BE2C (cell line): ENCODE data around the gene RBL1.
A peak's percentile ranks its signal among the peaks of the same experiment; 100 is the strongest.
"Not testable (repeated sequence)": the region's sequence is repeated elsewhere in the genome, so short reads cannot be mapped to it uniquely, and the experiment has no call there.

ENCODE experiments used
- DNase-seq: peaks from one replicate; pipeline ENCODE4 v3.0.0-alpha.2; 2020
- H3K27me3 ChIP-seq: fragments of 250-450 bp; sonication (Bioruptor Pico); 2 replicates; pipeline ENCODE4 v1.5.1; 2020; ENCODE audit warnings: mild to moderate bottlenecking
- H3K36me3 ChIP-seq: fragments of 250-450 bp; sonication (Bioruptor Pico); 2 replicates; pipeline ENCODE4 v1.5.1; 2020; ENCODE audit warnings: mild to moderate bottlenecking
- H3K4me1 ChIP-seq: fragments of 250-450 bp; sonication (Bioruptor Pico); 2 replicates; pipeline ENCODE4 v1.5.1; 2020
- H3K4me3 ChIP-seq: 2 replicates; pipeline ENCODE4 v1.5.1; 2011; ENCODE audit warnings: low read depth, low read length
- H3K9me3 ChIP-seq: fragments of 250-450 bp; sonication (Bioruptor Pico); 2 replicates; pipeline ENCODE4 v1.5.1; 2020
- TF ChIP-seq, protein P1 (sequence below): IDR thresholded peaks from 2 replicates; pipeline ENCODE4 v1.5.1; 2012; ENCODE audit warnings: mild to moderate bottlenecking, low read depth, low read length

The RBL1 gene

DNA sequence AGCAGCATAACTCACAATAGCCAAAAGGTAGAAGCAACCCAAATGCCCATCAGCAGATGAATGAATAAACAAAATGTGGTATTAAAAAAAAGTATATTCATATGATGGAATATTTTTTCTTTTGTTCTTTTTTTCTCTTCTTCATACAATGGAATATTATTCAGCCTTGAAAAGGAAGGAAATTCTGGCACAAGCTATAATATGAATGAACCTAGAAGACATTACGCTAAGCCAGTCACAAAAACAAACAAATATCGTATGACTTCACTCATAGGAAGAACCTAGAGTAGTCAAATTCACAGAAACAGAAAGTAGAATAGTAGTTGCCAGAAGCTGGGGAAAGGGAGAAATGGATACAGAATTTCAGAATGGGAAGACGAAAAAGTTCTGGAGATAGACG is 63.7 kb downstream of the RBL1 start:
- no peaks in the 10 kb centered on the region for H3K9me3 ChIP-seq
- no peak overlapping the region for H3K4me3 ChIP-seq
- H3K27me3 ChIP-seq = no peaks in the 10 kb centered on the region
- H3K36me3 ChIP-seq = peaks cover 55% of the 10 kb centered on the region
- H3K4me1 ChIP-seq = no peaks in the 10 kb centered on the region
- TF ChIP-seq, protein P1, sequence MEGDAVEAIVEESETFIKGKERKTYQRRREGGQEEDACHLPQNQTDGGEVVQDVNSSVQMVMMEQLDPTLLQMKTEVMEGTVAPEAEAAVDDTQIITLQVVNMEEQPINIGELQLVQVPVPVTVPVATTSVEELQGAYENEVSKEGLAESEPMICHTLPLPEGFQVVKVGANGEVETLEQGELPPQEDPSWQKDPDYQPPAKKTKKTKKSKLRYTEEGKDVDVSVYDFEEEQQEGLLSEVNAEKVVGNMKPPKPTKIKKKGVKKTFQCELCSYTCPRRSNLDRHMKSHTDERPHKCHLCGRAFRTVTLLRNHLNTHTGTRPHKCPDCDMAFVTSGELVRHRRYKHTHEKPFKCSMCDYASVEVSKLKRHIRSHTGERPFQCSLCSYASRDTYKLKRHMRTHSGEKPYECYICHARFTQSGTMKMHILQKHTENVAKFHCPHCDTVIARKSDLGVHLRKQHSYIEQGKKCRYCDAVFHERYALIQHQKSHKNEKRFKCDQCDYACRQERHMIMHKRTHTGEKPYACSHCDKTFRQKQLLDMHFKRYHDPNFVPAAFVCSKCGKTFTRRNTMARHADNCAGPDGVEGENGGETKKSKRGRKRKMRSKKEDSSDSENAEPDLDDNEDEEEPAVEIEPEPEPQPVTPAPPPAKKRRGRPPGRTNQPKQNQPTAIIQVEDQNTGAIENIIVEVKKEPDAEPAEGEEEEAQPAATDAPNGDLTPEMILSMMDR = no peak
- no peak for DNase-seq

DNA sequence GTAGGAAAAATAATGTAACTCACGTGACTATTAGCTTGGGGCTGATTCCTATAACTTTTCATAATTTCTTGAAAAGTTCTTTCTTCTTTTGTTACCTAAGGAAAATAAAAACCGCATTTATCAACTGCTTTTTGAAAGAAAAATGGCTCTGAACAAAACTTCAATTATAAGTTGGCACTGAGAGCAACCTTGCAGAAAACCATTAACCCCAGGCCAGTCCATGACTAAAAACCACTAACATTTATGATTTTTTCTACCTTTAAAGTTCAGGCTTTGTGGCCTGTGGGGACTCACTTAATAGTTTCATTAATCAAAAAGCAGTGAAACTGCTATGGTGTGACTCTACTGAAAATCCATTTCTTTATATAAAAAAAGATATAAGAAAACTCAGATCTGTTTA is 75.2 kb downstream of the RBL1 start:
- TF ChIP-seq, protein P1 = no peak
- Histone ChIP-seq H3K4me3 (no peak overlapping the region), H3K9me3 (no peaks in the 10 kb centered on the region), H3K27me3 (no peaks in the 10 kb centered on the region), H3K4me1 (no peaks in the 10 kb centered on the region), H3K36me3 (peaks cover 38% of the 10 kb centered on the region)
- DNase-seq = no peak

DNA sequence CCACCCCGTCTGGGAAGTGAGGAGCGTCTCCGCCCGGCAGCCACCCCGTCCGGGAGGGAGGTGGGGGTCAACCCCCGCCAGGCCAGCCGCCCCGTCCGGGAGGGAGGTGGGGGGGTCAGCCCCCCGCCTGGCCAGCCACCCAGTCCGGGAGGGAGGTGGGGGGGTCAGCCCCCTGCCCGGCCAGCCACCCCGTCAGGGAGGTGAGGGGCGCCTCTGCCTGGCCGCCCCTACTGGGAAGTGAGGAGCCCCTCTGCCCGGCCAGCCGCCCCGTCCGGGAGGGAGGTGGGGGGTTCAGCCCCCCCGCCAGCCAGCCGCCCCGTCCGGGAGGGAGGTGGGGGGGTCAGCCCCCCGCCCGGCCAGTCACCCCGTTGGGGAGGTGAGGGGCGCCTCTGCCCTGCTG is 83.2 kb downstream of the RBL1 start:
- not testable (repeated sequence) for H3K27me3 ChIP-seq, H3K4me1 ChIP-seq, H3K4me3 ChIP-seq, H3K9me3 ChIP-seq, DNase-seq
- peaks cover 24% of the 10 kb centered on the region for H3K36me3 ChIP-seq

DNA sequence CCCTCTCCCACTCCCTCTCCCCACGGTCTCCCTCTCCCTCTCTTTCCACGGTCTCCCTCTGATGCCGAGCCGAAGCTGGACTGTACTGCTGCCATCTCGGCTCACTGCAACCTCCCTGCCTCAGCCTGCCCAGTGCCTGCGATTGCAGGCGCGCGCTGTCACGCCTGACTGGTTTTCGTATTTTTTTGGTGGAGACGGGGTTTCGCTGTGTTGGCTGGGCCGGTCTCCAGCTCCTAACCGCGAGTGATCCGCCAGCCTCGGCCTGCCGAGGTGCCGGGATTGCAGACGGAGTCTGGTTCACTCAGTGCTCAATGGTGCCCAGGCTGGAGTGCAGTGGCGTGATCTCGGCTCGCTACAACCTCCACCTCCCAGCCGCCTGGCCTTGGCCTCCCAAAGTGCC is 83.9 kb downstream of the RBL1 start:
- H3K4me3 ChIP-seq, H3K9me3 ChIP-seq, H3K4me1 ChIP-seq, H3K27me3 ChIP-seq: not testable (repeated sequence)
- peak; percentile 10 for DNase-seq
- peaks cover 19% of the 10 kb centered on the region for H3K36me3 ChIP-seq

DNA sequence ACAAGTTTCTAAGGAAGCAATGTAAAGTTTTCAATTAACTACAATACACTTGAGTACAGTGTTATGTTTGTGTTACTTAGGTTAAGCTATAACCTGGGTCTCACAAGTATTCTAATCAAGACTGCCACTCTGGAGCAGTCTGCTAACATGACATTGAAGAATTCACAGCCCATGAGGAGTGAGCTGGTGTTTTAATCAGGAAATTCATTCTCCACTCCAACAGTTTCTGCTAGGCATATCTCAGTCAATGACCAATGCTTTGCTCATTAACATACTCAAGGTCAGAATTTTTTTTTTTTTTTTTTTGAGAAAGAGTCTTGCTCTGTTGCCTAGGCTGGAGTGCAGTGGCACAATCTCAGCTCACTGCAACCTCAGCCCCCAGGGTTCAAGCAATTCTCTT is 84.7 kb downstream of the RBL1 start:
- H3K4me3 ChIP-seq = no peak overlapping the region
- no peak for DNase-seq
- no peaks in the 10 kb centered on the region for H3K4me1 ChIP-seq
- H3K27me3 ChIP-seq = no peaks in the 10 kb centered on the region
- peaks cover 16% of the 10 kb centered on the region for H3K36me3 ChIP-seq
- H3K9me3 ChIP-seq = no peaks in the 10 kb centered on the region
- TF ChIP-seq, protein P1 = no peak

DNA sequence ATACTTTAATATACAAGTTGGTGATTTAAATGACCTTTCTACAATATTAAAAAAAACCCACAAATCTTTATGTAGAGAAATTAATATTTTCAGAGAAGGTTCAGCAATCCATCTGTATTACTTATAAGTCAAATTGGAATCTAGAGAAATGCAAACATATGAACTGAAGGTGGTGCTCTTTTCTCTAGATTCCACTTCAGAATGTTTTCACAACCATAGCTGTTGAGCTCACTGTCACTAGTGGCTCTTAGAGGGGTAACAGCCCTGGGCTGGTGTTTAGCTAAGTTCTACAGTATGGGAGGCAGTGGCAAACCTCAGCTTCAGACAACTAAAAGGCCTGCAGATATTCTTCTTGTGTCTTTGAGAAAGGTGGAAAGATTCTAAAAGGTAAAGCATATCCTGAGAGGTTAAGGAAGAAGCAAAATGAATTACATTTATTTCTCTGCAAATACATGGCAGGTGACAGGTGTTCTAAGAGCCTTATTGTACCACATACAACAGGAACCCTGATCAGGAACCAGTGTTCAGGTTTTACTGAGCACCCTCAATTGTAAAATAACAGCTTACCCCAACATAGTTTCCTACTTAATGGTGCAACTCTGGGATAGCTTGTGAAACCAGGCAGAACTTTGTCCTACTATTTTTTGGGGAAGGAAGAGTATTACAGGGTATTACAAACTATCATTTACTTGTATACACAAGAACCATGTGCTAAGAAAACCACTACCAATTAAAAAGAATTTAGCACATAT is 87.7 kb downstream of the RBL1 start:
- TF ChIP-seq, protein P1 = peak; percentile 16; the same call in 1 of the 2 replicates
- Histone ChIP-seq H3K36me3 (peaks cover 11% of the 10 kb centered on the region), H3K4me1 (no peaks in the 10 kb centered on the region), H3K4me3 (no peak overlapping the region), H3K27me3 (no peaks in the 10 kb centered on the region), H3K9me3 (no peaks in the 10 kb centered on the region)
- no peak for DNase-seq

DNA sequence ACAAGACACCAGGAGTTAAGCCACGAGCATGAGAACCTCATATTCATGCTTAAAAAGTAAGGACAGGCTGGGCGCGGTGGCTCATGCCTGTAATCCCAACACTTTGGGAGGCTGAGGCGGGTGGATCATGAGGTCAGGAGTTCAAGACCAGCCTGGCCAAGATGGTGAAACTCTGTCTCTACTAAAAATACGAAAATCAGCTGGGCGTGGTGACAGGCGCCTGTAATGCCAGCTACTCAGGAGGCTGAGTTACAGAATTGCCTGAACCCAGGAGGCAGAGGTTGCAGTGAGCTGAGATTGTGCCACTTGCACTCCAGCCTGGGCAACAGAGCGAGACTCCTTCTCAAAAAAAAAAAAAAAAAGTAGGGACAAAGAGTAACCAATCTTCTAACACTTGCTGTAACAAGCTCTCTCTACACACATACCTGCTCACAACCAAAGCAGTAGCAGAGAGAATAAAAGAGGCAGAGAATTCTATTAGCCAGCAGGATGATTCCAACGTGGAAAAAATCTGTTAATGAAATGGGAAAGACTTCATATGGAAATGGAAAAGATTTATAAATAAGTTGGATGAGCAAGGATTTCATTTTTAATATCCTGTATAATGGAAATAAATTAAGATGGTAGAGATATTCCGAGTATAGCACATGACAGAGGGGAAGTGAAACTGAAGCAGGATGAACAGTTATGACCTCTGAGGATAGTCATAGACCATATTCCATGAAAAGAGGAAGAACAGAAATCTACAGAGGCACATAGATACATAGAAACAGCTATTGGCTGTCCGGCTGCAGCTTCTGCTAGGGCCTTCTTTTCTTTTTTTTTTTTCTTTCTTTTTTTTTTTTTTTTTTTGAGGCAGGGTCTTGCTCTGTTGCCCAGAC is 90.5 kb downstream of the RBL1 start:
- DNase-seq, H3K27me3 ChIP-seq, H3K4me1 ChIP-seq, H3K4me3 ChIP-seq, H3K9me3 ChIP-seq: not testable (repeated sequence)
- peaks cover 11% of the 10 kb centered on the region for H3K36me3 ChIP-seq

DNA sequence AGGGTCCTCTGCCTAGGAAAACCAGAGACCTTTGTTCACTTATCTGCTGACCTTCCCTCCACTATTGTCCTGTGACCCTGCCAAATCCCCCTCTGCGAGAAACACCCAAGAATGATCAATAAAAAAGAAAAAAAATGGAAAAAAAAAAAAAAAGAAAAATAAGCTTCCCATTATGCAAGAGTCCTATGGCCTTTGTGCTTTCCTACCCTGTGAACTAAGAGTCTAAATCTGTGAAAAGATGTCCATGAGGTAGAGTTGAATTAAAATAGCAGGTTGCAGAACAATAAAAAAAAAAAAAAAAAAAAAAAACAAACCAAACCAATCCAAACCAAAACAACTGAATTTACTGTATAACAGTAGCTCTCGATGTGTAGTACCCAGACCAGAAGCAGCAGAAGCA is 94.2 kb downstream of the RBL1 start:
- DNase-seq, H3K4me1 ChIP-seq, H3K4me3 ChIP-seq, H3K27me3 ChIP-seq, H3K9me3 ChIP-seq: not testable (repeated sequence)
- peaks cover 12% of the 10 kb centered on the region for H3K36me3 ChIP-seq

DNA sequence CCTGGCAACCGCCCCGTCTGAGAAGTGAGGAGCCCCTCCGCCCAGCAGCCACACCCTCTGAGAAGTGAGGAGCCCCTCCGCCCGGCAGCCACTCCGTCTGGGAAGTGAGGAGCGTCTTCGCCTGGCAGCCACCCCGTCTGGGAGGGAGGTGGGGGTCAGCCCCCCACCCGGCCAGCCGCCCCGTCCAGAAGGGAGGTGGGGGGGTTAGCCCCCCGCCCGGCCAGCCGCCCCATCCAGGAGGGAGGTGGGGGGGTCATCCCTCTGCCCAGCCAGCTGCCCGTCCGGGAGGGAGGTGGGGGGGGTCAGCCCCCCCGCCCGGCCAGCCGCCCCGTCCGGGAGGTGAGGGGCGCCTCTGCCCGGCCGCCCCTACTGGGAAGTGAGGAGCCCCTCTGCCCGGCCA is 95.6 kb downstream of the RBL1 start:
- not testable (repeated sequence) for H3K4me1 ChIP-seq, H3K4me3 ChIP-seq, H3K27me3 ChIP-seq, H3K9me3 ChIP-seq, DNase-seq
- H3K36me3 ChIP-seq = peaks cover 18% of the 10 kb centered on the region
